ENCODE results near the gene PRSS12. TPM values are rescaled to one million over a fixed set of nuclear protein-coding genes. Genes with fewer than 3 reads are reported as not detected.
"Not testable (repeated sequence)": the region's sequence is repeated elsewhere in the genome, so short reads cannot be mapped to it uniquely, and the experiment has no call there.

PRSS12 gene
- total and polyA plus RNA-seq, 9 donors = 2.5 to 13.8 (median 6.5) TPM

- not testable (repeated sequence) for H3K27me3 ChIP-seq (ENCODE audit: control insufficient read depth, insufficient read depth, low read length); H3K27ac ChIP-seq (ENCODE audit: low read length); H3K36me3 ChIP-seq (ENCODE audit: control insufficient read depth, insufficient read depth, low read length); DNase-seq; H3K4me3 ChIP-seq (ENCODE audit: low read length); H3K4me1 ChIP-seq (ENCODE audit: control insufficient read depth, insufficient read depth, low read length); H3K9me3 ChIP-seq (replicated peaks; ENCODE audit: control insufficient read depth, low read depth, low read length)
- 96% methylated on average over 4 of the region's 4 CpGs for WGBS (ENCODE audit: insufficient coverage)
Observed at GRCh38 chr4:118266145-118266496, 86.7 kb downstream of the PRSS12 start.

GRCh38 chr4:118265312-118266144 lies 87.3 kb downstream of the PRSS12 start:
- Histone ChIP-seq H3K4me3 (ENCODE audit: low read length) (peak overlapping the region; percentile 43), H3K9me3 (replicated peaks; ENCODE audit: control insufficient read depth, low read depth, low read length) (no peaks in the 10 kb centered on the region), H3K36me3 (ENCODE audit: control insufficient read depth, insufficient read depth, low read length) (no peaks in the 10 kb centered on the region), H3K4me1 (ENCODE audit: control insufficient read depth, insufficient read depth, low read length) (no peaks in the 10 kb centered on the region), H3K27ac (ENCODE audit: low read length) (no peak overlapping the region), H3K27me3 (ENCODE audit: control insufficient read depth, insufficient read depth, low read length) (peaks cover 4% of the 10 kb centered on the region)
- peak; percentile 49 for DNase-seq
- 16% methylated on average over 62 of the region's 64 CpGs for WGBS (ENCODE audit: insufficient coverage)

DNA sequence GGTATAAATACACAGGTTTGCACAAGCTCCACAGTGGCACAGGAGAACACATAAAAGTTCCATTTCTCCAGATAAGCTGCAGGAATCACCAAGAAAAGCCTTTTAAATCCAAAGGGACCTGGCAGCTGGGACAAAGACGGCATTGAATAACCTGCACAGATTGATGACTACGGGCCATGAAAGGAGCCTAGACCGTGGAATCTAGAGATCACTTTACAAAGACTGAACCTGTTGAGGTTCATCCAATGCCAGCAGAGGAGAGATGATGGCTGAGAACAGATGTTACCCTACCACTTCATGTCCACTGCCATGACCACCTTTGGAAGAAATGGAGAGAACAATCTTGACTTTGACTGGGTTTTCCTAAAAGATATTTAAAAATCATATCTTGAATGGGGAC lies 88.7 kb downstream of the PRSS12 start:
- WGBS (ENCODE audit: insufficient coverage) = no CpG with 5 or more reads among the region's 3 CpGs
- no peak overlapping the region for H3K27ac ChIP-seq (ENCODE audit: low read length)
- DNase-seq = no peak

GRCh38 chr4:118260309-118260708 lies 92.5 kb downstream of the PRSS12 start:
- Histone ChIP-seq H3K27ac (ENCODE audit: low read length) (no peak overlapping the region), H3K4me1 (ENCODE audit: control insufficient read depth, insufficient read depth, low read length) (no peaks in the 10 kb centered on the region), H3K27me3 (ENCODE audit: control insufficient read depth, insufficient read depth, low read length) (peaks cover 4% of the 10 kb centered on the region), H3K36me3 (ENCODE audit: control insufficient read depth, insufficient read depth, low read length) (no peaks in the 10 kb centered on the region), H3K9me3 (replicated peaks; ENCODE audit: control insufficient read depth, low read depth, low read length) (no peaks in the 10 kb centered on the region), H3K4me3 (ENCODE audit: low read length) (no peak overlapping the region)
- no CpG with 5 or more reads among the region's 2 CpGs for WGBS (ENCODE audit: insufficient coverage)
- DNase-seq = no peak

More for the DNA sequence above, 88.7 kb downstream of the PRSS12 start:
- Histone ChIP-seq H3K9me3 (replicated peaks; ENCODE audit: control insufficient read depth, low read depth, low read length) (no peaks in the 10 kb centered on the region), H3K4me3 (ENCODE audit: low read length) (no peak overlapping the region), H3K36me3 (ENCODE audit: control insufficient read depth, insufficient read depth, low read length) (no peaks in the 10 kb centered on the region), H3K27me3 (ENCODE audit: control insufficient read depth, insufficient read depth, low read length) (peaks cover 4% of the 10 kb centered on the region), H3K4me1 (ENCODE audit: control insufficient read depth, insufficient read depth, low read length) (no peaks in the 10 kb centered on the region)

- Histone ChIP-seq H3K9me3 (replicated peaks; ENCODE audit: control insufficient read depth, low read depth, low read length) (no peaks in the 10 kb centered on the region), H3K36me3 (ENCODE audit: control insufficient read depth, insufficient read depth, low read length) (no peaks in the 10 kb centered on the region), H3K27me3 (ENCODE audit: control insufficient read depth, insufficient read depth, low read length) (no peaks in the 10 kb centered on the region), H3K4me1 (ENCODE audit: control insufficient read depth, insufficient read depth, low read length) (no peaks in the 10 kb centered on the region), H3K4me3 (ENCODE audit: low read length) (no peak overlapping the region), H3K27ac (ENCODE audit: low read length) (no peak overlapping the region)
- 72% methylated on average over 3 of the region's 3 CpGs for WGBS (ENCODE audit: insufficient coverage)
- no peak for DNase-seq
Observed at GRCh38 chr4:118259111-118259510, 93.7 kb downstream of the PRSS12 start.

GRCh38 chr4:118254368-118254767 lies 98.4 kb downstream of the PRSS12 start:
- Histone ChIP-seq H3K27ac (ENCODE audit: low read length) (no peak overlapping the region), H3K4me1 (ENCODE audit: control insufficient read depth, insufficient read depth, low read length) (no peaks in the 10 kb centered on the region), H3K4me3 (ENCODE audit: low read length) (no peak overlapping the region), H3K9me3 (replicated peaks; ENCODE audit: control insufficient read depth, low read depth, low read length) (no peaks in the 10 kb centered on the region), H3K36me3 (ENCODE audit: control insufficient read depth, insufficient read depth, low read length) (no peaks in the 10 kb centered on the region), H3K27me3 (ENCODE audit: control insufficient read depth, insufficient read depth, low read length) (no peaks in the 10 kb centered on the region)
- no peak for DNase-seq

- Histone ChIP-seq H3K4me3 (ENCODE audit: low read length) (no peak overlapping the region), H3K9me3 (replicated peaks; ENCODE audit: control insufficient read depth, low read depth, low read length) (no peaks in the 10 kb centered on the region), H3K27ac (ENCODE audit: low read length) (no peak overlapping the region), H3K4me1 (ENCODE audit: control insufficient read depth, insufficient read depth, low read length) (no peaks in the 10 kb centered on the region), H3K27me3 (ENCODE audit: control insufficient read depth, insufficient read depth, low read length) (no peaks in the 10 kb centered on the region), H3K36me3 (ENCODE audit: control insufficient read depth, insufficient read depth, low read length) (no peaks in the 10 kb centered on the region)
- no peak for DNase-seq
- WGBS (ENCODE audit: insufficient coverage) = no CpG with 5 or more reads among the region's 3 CpGs
Observed at GRCh38 chr4:118249890-118250289, 102.9 kb downstream of the PRSS12 start.

DNA sequence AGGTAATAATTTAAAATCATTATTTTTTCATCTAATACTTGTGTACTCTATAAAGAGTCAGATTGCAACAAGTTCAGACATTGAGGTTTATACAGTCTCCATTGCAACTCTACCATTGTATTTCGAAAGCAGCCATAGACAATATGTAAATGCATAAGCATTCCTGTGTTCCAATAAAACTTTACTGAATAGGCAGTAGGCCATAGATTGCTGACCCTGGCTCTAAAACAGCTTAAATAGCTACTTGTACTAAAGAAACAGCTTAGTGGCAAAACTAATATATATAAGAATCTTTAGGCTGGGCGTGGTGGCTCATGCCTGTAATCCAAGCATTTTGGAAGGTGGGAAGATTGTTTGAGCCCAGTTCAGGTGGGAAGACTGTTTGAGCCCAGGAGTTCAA lies 115.3 kb downstream of the PRSS12 start:
- Histone ChIP-seq H3K4me3 (ENCODE audit: low read length) (no peak overlapping the region), H3K9me3 (replicated peaks; ENCODE audit: control insufficient read depth, low read depth, low read length) (no peaks in the 10 kb centered on the region), H3K4me1 (ENCODE audit: control insufficient read depth, insufficient read depth, low read length) (no peaks in the 10 kb centered on the region), H3K27ac (ENCODE audit: low read length) (no peak overlapping the region), H3K36me3 (ENCODE audit: control insufficient read depth, insufficient read depth, low read length) (no peaks in the 10 kb centered on the region), H3K27me3 (ENCODE audit: control insufficient read depth, insufficient read depth, low read length) (no peaks in the 10 kb centered on the region)
- no CpG with 5 or more reads among the region's 2 CpGs for whole genome bisulfite sequencing (ENCODE audit: insufficient coverage)
- no peak for DNase-seq

- H3K4me1 ChIP-seq (ENCODE audit: control insufficient read depth, insufficient read depth, low read length) = no peaks in the 10 kb centered on the region
- H3K9me3 ChIP-seq (replicated peaks; ENCODE audit: control insufficient read depth, low read depth, low read length) = no peaks in the 10 kb centered on the region
- H3K27me3 ChIP-seq (ENCODE audit: control insufficient read depth, insufficient read depth, low read length) = no peaks in the 10 kb centered on the region
- no peaks in the 10 kb centered on the region for H3K36me3 ChIP-seq (ENCODE audit: control insufficient read depth, insufficient read depth, low read length)
- H3K27ac ChIP-seq (ENCODE audit: low read length) = no peak overlapping the region
- WGBS (ENCODE audit: insufficient coverage) = 100% methylated on average over 1 of the region's 1 CpG
- no peak for DNase-seq
- H3K4me3 ChIP-seq (ENCODE audit: low read length) = no peak overlapping the region
Observed at GRCh38 chr4:118235566-118236120, 117.2 kb downstream of the PRSS12 start.
